ENCODE results near the gene PCDHGB2.
A peak's percentile ranks its signal among the peaks of the same experiment; 100 is the strongest.
"Not testable (repeated sequence)": the region's sequence is repeated elsewhere in the genome, so short reads cannot be mapped to it uniquely, and the experiment has no call there.

The PCDHGB2 gene

GRCh38 chr5:141330299-141331080 lies 29.3 kb upstream of the PCDHGB2 start, which contains the start of gene PCDHGA1:
Gene PCDHGA1, plus strand, starts transcription at chr5:141330514.
- Histone ChIP-seq H3K4me1 (ENCODE audit: control insufficient read depth, insufficient read depth, low read length) (no peaks in the 10 kb centered on the region), H3K4me3 (ENCODE audit: insufficient read depth, low read depth, low read length) (no peak within 1 kb of the TSS), H3K27ac (ENCODE audit: insufficient read depth, low read depth, low read length, poor library complexity, severe bottlenecking) (no peak within 1 kb of the TSS), H3K27me3 (ENCODE audit: control insufficient read depth, insufficient read depth, low read length, poor library complexity, severe bottlenecking) (no peaks in the 10 kb centered on the region), H3K36me3 (ENCODE audit: control insufficient read depth, insufficient read depth, low read length) (no peaks in the 10 kb centered on the region), H3K9me3 (ENCODE audit: control insufficient read depth, low read length) (no peaks in the 10 kb centered on the region)
- 88 to 89% methylated on average over 21 of the region's 21 CpGs for WGBS, 2 experiments

GRCh38 chr5:141332571-141332970 lies 27.2 kb upstream of the PCDHGB2 start:
- not testable (repeated sequence) for H3K27me3 ChIP-seq (ENCODE audit: control insufficient read depth, insufficient read depth, low read length, poor library complexity, severe bottlenecking)
- WGBS, 2 experiments: 96% methylated on average over 39 of the region's 39 CpGs

GRCh38 chr5:141338538-141339306 lies 21.1 kb upstream of the PCDHGB2 start, which contains the start of gene PCDHGA2:
Gene PCDHGA2, plus strand, starts transcription at chr5:141338760.
- Histone ChIP-seq H3K27me3 (ENCODE audit: control insufficient read depth, insufficient read depth, low read length, poor library complexity, severe bottlenecking) (no peaks in the 10 kb centered on the region), H3K36me3 (ENCODE audit: control insufficient read depth, insufficient read depth, low read length) (no peaks in the 10 kb centered on the region), H3K4me1 (ENCODE audit: control insufficient read depth, insufficient read depth, low read length) (no peaks in the 10 kb centered on the region), H3K9me3 (ENCODE audit: control insufficient read depth, low read length) (no peaks in the 10 kb centered on the region), H3K27ac (ENCODE audit: insufficient read depth, low read depth, low read length, poor library complexity, severe bottlenecking) (no peak within 1 kb of the TSS), H3K4me3 (ENCODE audit: insufficient read depth, low read depth, low read length) (no peak within 1 kb of the TSS)
- WGBS, 2 experiments: 81% methylated on average over 27 of the region's 27 CpGs

More at GRCh38 chr5:141332571-141332970, 27.2 kb upstream of the PCDHGB2 start:
- H3K9me3 ChIP-seq (ENCODE audit: control insufficient read depth, low read length); H3K27ac ChIP-seq (ENCODE audit: insufficient read depth, low read depth, low read length, poor library complexity, severe bottlenecking); H3K4me3 ChIP-seq (ENCODE audit: insufficient read depth, low read depth, low read length); H3K36me3 ChIP-seq (ENCODE audit: control insufficient read depth, insufficient read depth, low read length); H3K4me1 ChIP-seq (ENCODE audit: control insufficient read depth, insufficient read depth, low read length): not testable (repeated sequence)

- H3K9me3 ChIP-seq (ENCODE audit: control insufficient read depth, low read length); H3K4me3 ChIP-seq (ENCODE audit: insufficient read depth, low read depth, low read length); H3K27me3 ChIP-seq (ENCODE audit: control insufficient read depth, insufficient read depth, low read length, poor library complexity, severe bottlenecking); H3K27ac ChIP-seq (ENCODE audit: insufficient read depth, low read depth, low read length, poor library complexity, severe bottlenecking); H3K4me1 ChIP-seq (ENCODE audit: control insufficient read depth, insufficient read depth, low read length); H3K36me3 ChIP-seq (ENCODE audit: control insufficient read depth, insufficient read depth, low read length): not testable (repeated sequence)
- 96 to 97% methylated on average over 41 to 45 of the region's 45 CpGs for WGBS, 2 experiments
Observed at GRCh38 chr5:141340781-141341354, 18.9 kb upstream of the PCDHGB2 start.

GRCh38 chr5:141342773-141343172 lies 17.0 kb upstream of the PCDHGB2 start:
- Histone ChIP-seq H3K36me3 (ENCODE audit: control insufficient read depth, insufficient read depth, low read length) (no peaks in the 10 kb centered on the region), H3K9me3 (ENCODE audit: control insufficient read depth, low read length) (peaks cover 7% of the 10 kb centered on the region), H3K4me1 (ENCODE audit: control insufficient read depth, insufficient read depth, low read length) (no peaks in the 10 kb centered on the region), H3K27me3 (ENCODE audit: control insufficient read depth, insufficient read depth, low read length, poor library complexity, severe bottlenecking) (no peaks in the 10 kb centered on the region), H3K27ac (ENCODE audit: insufficient read depth, low read depth, low read length, poor library complexity, severe bottlenecking) (no peak overlapping the region), H3K4me3 (ENCODE audit: insufficient read depth, low read depth, low read length) (no peak overlapping the region)
- WGBS, 2 experiments: 68 to 69% methylated on average over 1 of the region's 1 CpG

- H3K4me1 ChIP-seq (ENCODE audit: control insufficient read depth, insufficient read depth, low read length): no peaks in the 10 kb centered on the region
- no peaks in the 10 kb centered on the region for H3K36me3 ChIP-seq (ENCODE audit: control insufficient read depth, insufficient read depth, low read length)
- peak within 1 kb of the TSS; percentile 35 for H3K4me3 ChIP-seq (ENCODE audit: insufficient read depth, low read depth, low read length)
- peaks cover 7% of the 10 kb centered on the region for H3K9me3 ChIP-seq (ENCODE audit: control insufficient read depth, low read length)
- no peaks in the 10 kb centered on the region for H3K27me3 ChIP-seq (ENCODE audit: control insufficient read depth, insufficient read depth, low read length, poor library complexity, severe bottlenecking)
- 62 to 70% methylated on average over 7 to 8 of the region's 9 CpGs for WGBS, 2 experiments
- H3K27ac ChIP-seq (ENCODE audit: insufficient read depth, low read depth, low read length, poor library complexity, severe bottlenecking): no peak within 1 kb of the TSS
Observed at GRCh38 chr5:141343242-141343952, 16.4 kb upstream of the PCDHGB2 start, which contains the start of gene PCDHGA3. Gene PCDHGA3, plus strand, starts transcription at chr5:141343829. Its CDS starts 205 bp downstream, at chr5:141344034.

GRCh38 chr5:141343953-141344463 lies 15.8 kb upstream of the PCDHGB2 start:
- Histone ChIP-seq H3K27me3 (ENCODE audit: control insufficient read depth, insufficient read depth, low read length, poor library complexity, severe bottlenecking) (no peaks in the 10 kb centered on the region), H3K9me3 (ENCODE audit: control insufficient read depth, low read length) (peaks cover 7% of the 10 kb centered on the region), H3K27ac (ENCODE audit: insufficient read depth, low read depth, low read length, poor library complexity, severe bottlenecking) (no peak overlapping the region), H3K4me3 (ENCODE audit: insufficient read depth, low read depth, low read length) (peak overlapping the region; percentile 35), H3K4me1 (ENCODE audit: control insufficient read depth, insufficient read depth, low read length) (no peaks in the 10 kb centered on the region), H3K36me3 (ENCODE audit: control insufficient read depth, insufficient read depth, low read length) (no peaks in the 10 kb centered on the region)
- WGBS, 2 experiments: 74 to 81% methylated on average over 31 of the region's 31 CpGs

GRCh38 chr5:141345327-141345726 lies 14.5 kb upstream of the PCDHGB2 start:
- no peak overlapping the region for H3K4me3 ChIP-seq (ENCODE audit: insufficient read depth, low read depth, low read length)
- 93% methylated on average over 20 of the region's 20 CpGs for WGBS, 2 experiments
- H3K36me3 ChIP-seq (ENCODE audit: control insufficient read depth, insufficient read depth, low read length): no peaks in the 10 kb centered on the region
- no peaks in the 10 kb centered on the region for H3K4me1 ChIP-seq (ENCODE audit: control insufficient read depth, insufficient read depth, low read length)
- H3K27me3 ChIP-seq (ENCODE audit: control insufficient read depth, insufficient read depth, low read length, poor library complexity, severe bottlenecking): no peaks in the 10 kb centered on the region
- H3K27ac ChIP-seq (ENCODE audit: insufficient read depth, low read depth, low read length, poor library complexity, severe bottlenecking): no peak overlapping the region
- peaks cover 7% of the 10 kb centered on the region for H3K9me3 ChIP-seq (ENCODE audit: control insufficient read depth, low read length)

GRCh38 chr5:141346017-141346416 lies 13.8 kb upstream of the PCDHGB2 start:
- 94% methylated on average over 20 to 26 of the region's 35 CpGs for WGBS, 2 experiments
- H3K36me3 ChIP-seq (ENCODE audit: control insufficient read depth, insufficient read depth, low read length); H3K4me3 ChIP-seq (ENCODE audit: insufficient read depth, low read depth, low read length); H3K9me3 ChIP-seq (ENCODE audit: control insufficient read depth, low read length); H3K27me3 ChIP-seq (ENCODE audit: control insufficient read depth, insufficient read depth, low read length, poor library complexity, severe bottlenecking); H3K4me1 ChIP-seq (ENCODE audit: control insufficient read depth, insufficient read depth, low read length); H3K27ac ChIP-seq (ENCODE audit: insufficient read depth, low read depth, low read length, poor library complexity, severe bottlenecking): not testable (repeated sequence)

Measured in ectodermal cell (in vitro differentiated cells).